Colon (tissue), 2 donors: Measurements from ENCODE around the gene POLN.
"Not testable (repeated sequence)": the region's sequence is repeated elsewhere in the genome, so short reads cannot be mapped to it uniquely, and the experiment has no call there.

ENCODE experiments used
- FAIRE-seq: peaks from 2 replicates; lab custom pipeline; 2012; peaks lifted over from hg19 to GRCh38; lab: Jason Lieb, UNC
- donor health status: control.
- donor health status: control.

Gene POLN

DNA sequence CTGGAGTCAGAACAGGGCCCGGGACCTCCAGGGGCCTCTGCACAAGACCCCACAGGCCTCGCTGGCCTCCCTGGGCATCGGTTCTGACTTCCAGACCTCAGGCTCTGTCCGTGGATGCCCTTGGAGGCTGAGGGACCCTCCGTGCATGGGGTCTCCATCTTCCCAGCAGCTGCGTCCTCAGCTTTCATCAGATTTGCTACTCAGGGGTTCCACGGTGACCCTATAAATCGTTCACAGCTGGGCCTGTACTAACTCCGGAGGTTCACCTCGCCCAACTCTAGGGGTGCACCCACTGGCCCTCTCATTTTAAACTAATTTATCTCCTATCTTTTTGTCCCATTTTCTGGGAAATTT lies 33.1 kb upstream of the POLN start:
- FAIRE-seq, result not testable (repeated sequence)

- no peak for FAIRE-seq
These were observed 32.6 kb upstream of the POLN start for GRCh38 chr4:2274320-2275043.

GRCh38 chr4:2273657-2274319 lies 31.9 kb upstream of the POLN start:
- no peak for FAIRE-seq

DNA sequence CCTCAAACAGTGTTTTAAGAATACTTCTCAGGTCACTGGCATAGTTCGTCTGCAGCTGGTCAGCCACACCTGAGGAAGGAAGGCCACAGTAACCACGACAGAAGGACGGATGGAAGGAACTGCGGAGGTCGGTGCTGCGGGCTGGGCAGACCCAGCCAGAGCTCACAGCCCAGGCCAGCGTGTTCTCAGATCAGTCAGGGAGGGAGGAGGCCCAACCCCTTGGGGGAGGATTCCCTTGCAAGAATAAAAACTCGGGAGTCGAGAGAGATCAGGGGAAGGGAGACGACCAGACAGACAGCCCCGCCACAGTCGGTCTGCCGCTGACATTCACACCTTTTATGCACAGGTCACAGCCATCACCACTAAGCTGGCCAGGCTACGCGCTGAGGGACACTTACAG lies 31.3 kb upstream of the POLN start:
- FAIRE-seq, result no peak

- FAIRE-seq, result no peak
These were observed 30.9 kb upstream of the POLN start for GRCh38 chr4:2272828-2273120.

DNA sequence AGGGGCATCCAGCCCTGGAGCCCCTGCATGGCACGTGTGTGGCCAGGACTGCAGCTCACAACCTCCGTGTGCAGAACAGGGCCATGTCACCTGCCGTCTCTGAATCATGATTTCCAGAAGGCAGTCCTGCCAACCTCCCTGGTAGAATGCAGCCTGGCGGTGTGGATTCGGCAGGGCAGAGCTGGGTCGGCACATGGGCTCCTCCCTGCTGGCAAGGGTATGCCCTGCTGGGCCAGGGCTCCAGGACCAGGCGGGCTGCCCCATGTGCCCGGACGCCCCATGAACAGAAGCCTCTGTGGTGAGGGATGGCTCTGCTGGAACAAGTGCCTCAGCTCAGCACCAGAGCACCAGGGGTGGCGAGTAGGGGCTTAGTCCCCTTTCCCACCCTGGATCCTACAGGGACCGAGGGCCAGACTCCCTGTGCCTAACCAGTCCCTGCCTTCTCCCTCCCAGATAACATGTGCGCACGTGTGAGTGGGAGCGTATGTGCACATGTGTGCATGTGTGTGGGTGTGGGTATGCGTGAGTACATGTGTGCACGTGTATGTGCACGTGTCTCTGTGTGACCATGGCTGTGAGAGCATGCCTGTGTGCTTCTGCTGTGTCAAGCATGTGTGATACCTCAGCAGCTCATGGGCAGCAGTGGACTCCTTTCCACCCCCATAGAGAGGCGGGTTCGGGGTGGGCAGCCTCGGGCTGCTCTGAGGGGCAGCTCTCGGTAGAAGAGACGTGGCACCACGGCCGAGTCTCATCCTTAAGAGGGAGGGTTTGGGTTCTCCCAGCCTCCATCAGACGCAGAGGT lies 30.3 kb upstream of the POLN start:
- no peak for FAIRE-seq

DNA sequence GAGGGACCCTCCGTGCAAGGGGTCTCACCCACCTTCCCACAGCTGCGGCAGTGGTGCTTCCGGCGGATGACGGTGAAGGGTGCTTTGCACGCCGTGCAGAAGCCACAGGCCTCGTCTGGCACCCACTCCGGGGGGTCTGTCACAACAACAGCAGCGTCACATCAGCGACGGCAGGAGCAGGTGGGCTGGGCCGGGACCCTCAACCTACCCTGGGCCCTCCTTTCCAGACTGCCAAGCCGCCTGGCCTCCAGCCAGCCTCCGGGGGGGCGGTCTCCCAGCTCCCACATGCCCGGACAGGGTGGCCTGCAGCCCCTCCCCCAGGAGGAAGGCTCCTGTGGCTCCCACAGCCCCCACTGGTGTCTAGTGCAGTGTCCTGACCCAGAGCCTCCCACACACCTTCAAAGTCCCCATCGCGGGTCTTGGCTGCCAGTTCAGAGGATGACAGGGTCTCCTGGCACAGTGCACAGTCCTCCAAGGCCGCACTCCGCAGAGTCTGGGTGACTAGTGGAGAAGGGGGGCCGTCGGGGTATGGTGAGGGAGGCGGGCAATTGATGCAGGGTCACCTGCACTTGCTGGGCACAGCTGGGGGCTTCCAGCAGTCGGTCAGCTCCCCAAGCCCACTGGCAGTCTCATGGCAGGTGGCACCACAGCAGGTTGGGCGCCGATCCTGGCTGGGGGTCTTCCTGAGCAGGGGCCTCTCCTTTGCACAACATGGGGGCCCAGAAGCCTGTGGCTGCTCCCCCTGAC lies 29.5 kb upstream of the POLN start:
- FAIRE-seq, result no peak

DNA sequence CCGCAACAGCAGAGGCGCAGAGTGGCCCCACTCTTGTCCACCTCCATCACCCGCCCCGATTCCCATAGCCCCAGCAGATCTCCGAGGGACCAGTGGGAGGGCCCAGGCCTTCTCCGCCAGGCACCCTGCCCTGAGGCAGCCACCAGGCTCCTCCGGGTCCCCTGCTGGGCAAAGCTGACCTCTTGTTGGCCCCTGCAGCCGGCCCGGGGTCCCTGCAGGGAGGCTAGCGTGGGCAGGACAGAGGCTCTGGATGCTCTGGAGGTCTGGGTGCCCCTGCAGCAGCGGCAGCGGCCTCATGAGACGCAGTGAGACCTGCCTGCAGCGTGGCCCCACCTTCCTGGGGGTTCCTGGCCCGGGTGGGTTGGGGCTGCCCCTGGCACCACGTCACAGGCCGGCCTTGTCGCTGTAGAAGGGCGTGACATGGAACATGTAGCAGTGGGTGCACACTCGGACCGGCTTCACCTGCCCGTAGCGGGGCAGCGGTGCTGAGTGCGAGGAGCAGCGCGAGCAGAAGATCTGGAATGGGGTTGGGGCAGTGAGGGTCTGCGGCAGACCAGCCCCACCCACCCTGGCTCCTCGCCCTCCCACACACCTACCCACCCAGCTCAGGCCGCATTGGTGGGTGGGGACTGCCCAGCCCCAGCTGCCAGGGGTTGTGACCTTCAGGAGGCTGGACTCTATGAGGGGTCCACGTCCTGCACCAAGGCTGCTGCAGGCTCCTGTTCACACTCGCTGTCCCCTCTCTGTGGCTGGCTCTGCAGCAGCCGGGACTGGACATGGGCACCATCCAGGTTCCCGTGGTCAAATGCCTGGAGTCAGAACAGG lies 28.6 kb upstream of the POLN start:
- no peak for FAIRE-seq

DNA sequence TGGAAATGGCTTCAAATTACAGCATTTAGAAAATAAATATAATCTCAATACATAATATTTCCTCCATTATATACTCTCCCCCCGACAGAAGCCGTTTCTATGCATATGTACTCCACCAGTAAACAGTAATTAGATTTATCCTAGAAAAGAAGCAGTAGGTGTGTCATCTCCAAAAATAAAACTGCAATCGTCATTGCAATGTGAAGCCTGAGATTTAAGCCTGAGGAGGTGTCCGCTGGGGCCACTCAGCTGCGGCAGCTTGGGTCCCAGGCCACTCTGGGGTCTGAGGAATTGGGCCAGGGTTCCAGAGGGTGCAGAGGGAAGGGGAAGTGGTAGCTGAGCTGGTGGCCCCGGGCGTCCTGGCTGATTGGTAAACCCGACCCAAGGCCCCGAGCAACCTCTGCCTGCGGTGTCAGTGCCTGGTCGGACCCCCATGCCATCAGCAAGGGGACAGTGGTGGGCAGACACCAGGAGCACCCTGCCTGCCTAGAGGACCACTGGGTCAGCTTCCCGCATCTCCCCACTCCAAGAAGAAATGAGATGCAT lies 27.8 kb upstream of the POLN start:
- FAIRE-seq, result no peak

GRCh38 chr4:2269206-2269531 lies 27.2 kb upstream of the POLN start:
- no peak for FAIRE-seq

DNA sequence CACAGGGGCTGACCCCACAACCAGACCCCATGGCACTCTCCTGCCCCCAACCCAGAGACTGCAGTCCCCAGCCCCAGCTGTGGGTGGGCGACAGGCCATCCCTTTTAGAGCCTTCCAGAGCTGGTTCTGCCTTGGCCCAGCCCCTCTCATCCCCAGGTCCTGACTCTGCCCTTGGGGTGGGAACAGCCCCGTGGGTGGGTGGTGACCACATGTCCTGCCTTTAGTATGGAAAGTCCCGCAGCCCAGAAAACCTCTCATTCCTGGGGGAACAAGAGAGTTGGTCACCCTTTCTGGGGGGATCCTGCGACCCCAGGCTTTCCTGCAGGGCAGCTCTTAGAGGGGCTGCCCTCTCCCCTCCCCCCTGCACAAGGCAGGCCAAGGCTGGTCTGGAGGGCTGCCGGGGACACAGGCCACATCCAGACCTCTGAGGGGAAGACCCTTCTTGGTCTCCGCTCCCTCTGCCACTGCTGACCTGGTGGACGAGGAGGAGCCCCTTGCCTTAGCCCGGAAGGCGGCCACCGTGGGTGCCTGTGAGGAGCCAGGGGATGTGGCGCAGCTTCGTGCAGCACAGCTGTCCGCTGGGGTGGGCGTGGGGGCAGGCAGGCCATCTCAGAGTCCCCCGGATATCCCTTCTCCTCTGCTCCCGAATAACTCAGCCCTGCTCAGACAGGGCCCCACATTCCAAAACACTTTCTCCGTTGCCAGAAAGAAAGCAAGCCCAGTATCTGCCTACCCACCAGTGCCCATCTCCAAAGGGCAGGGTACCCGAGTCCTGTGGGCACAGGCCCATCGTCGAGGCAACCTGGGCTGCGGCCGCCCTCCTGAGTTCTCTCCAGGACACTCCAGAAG lies 26.7 kb upstream of the POLN start:
- no peak for FAIRE-seq

GRCh38 chr4:2267841-2268240 lies 25.9 kb upstream of the POLN start:
- FAIRE-seq, result no peak

- FAIRE-seq, result no peak
These were observed 25.4 kb upstream of the POLN start for GRCh38 chr4:2267320-2267811.

DNA sequence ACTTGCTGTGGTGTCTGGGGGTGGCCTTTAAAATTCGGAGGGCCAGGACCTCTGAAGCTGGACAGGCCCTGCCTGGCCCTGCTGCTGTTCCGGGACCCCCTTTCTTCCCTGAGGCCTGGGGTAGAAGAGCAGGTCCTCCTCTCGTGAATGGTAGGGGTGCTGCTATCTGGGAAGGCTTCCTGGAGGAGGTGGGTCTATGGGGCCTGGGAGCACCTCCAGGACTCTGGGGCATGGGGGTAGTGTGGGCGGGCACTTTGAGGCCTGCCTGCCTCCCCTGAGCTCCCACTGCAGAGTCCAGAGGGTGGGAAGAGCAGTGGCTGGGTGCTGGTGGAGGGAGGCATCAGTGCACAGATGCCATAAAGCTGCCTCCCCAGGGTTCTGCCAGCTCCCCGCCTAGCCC lies 24.9 kb upstream of the POLN start:
- no peak for FAIRE-seq

DNA sequence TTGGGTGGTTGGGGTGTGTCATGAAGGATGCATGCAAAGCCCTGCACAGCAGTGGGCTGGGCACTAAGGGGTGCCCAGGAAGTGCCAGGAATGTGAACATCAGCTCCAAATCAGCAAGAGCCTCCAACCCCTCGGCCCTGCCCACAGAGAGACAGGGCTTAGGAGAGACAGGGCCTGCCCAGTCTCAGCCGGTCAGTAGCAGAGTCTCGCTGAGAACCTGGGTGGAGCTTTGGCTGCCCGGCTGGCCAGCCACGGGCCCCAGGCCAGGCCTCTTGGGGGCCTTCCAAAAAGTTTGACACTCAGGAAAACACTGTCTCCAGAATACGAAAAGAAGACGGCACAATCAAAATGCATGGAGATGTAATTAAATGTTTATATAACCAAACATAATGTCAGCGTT lies 24.3 kb upstream of the POLN start:
- FAIRE-seq, result no peak

DNA sequence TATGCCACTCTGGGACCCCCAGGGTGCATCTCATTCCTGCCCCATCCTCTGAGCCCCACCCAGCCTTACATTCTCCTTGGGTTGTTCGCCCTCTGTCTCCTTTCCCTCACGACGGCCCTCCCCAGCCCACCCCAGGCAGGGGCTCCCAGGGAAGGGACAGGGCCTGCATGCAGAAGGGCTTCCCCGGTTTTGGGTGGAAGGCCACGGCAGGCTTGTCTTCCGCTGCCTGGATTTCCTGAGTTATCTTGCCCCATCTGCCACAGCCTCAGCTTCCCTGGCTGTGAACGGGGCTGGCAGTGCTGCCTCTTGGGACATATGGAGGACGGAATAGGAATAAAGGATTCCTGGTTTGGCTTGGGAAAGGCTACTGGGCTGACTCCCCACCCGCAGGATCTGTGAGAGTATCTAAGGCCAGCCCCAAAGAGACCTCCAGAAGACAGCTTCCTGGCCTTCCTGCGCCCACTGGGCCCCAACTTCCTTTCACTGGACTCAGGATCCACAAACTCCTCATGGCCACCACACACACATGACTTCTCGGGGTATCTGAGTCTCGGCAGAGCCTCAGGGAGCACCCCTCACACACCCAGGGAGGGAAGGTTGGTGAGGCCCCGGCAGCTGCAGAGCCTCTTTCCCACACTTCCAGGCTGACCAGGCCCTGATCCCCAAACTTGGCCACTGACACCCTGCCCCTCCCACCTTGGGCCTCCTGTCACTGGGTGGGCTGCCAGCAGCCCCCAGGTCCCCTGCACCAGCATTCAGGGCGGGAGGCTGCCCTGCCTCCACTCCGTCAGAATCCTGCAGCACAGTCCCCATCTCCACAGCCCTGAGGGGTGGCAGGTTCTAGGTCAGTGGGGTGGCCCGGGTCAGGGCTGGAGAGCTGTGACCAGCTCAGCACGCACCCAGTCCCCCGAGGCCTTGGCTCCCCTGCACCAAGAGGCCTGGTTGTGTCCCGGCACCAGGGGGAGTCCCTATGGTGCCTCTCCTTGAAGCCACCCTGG lies 23.5 kb upstream of the POLN start:
- FAIRE-seq, result no peak

DNA sequence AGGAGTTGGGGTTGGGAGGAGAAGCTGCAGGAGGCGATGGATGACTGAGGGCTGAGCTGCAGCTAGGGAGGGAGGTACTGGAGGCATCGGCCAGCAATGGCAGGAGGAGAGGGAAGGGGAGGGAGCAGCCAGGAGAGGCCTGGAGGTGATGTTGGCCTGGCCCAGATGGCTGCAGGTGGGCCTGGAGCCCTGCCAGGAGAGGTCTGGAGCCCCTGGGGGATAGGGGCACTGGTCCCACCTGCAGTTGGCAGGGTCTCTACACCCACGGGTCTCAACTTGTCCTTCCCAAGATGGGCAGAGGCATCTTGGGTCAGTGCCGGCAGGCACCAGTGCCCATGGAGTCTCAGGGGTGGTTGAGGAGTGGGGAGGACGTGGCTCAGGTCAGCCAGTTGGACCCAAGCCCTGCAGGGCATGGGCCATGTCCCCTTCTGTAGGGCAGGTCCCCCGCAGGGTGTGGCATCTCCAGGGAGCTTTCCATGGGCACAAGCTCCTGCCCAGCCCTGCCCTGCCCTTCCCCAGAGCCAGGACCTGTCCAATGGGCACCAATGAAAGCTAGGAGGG lies 22.6 kb upstream of the POLN start:
- FAIRE-seq, result no peak

GRCh38 chr4:2263926-2264321 lies 22.0 kb upstream of the POLN start:
- no peak for FAIRE-seq

DNA sequence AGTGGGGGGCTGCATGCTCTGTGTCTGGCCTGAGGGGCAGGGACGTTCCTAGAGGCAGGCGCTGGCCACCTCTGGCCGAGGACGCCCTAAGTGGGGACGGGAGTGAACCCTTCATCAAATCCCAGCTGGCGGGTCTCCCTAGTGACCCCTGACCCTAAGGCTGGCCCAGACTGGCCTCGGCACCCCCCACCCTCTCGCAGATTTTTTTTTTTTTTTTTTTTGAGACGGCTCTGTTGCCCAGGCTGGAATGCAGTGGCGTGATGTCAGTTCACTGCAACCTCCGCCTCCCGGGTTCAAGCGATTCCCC lies 21.0 kb upstream of the POLN start:
- FAIRE-seq, result no peak
